Hindlimb muscle (tissue), 1 donor: ENCODE results near the gene CACNA1D. TPM values are rescaled to one million over a fixed set of nuclear protein-coding genes. Genes with fewer than 3 reads are reported as not detected.

Experiments used
- DNase-seq: peaks from one replicate; pipeline ENCODE4 v3.0.0-alpha.2; 2013
- polyA plus RNA-seq: library from polyadenylated mRNA; unstranded; fragments of 120-200 nt; gene quantifications from one replicate; pipeline ENCODE4 v1.2.1, GENCODE V29; 2013; ENCODE audit not compliant: insufficient read length

The CACNA1D gene
- polyA plus RNA-seq, 1 donor: 1.0 TPM

GRCh38 chr3:53495520-53496391 lies 1.3 kb downstream of the CACNA1D start:
- no peak for DNase-seq

GRCh38 chr3:53496392-53496670 lies 1.9 kb downstream of the CACNA1D start:
- no peak for DNase-seq

- DNase-seq: no peak
Observed at GRCh38 chr3:53496984-53497383, 2.6 kb downstream of the CACNA1D start.

GRCh38 chr3:53498806-53499641 lies 4.6 kb downstream of the CACNA1D start:
- no peak for DNase-seq

GRCh38 chr3:53500165-53500777 lies 5.9 kb downstream of the CACNA1D start:
- no peak for DNase-seq

GRCh38 chr3:53501178-53501577 lies 6.8 kb downstream of the CACNA1D start:
- no peak for DNase-seq

DNA sequence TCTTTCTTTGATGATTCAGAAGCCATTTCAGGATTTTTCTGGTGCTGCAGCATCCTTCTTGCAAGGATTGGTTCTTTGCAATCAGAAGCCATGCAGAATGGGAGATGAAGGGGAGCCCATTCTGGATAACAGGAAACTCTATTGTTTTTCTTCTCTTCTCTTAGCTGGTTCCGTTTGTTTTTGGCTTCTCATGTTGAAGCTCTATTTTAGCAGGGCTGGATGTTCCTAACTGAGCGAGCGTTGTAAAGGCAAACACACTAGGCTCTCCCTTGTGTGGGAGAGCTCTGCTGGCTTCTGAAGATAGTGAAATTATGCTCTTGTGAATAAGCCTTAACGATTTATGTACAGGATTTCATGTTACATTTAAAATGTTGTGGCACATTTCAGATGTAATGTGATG lies 8.3 kb downstream of the CACNA1D start:
- DNase-seq: no peak

DNA sequence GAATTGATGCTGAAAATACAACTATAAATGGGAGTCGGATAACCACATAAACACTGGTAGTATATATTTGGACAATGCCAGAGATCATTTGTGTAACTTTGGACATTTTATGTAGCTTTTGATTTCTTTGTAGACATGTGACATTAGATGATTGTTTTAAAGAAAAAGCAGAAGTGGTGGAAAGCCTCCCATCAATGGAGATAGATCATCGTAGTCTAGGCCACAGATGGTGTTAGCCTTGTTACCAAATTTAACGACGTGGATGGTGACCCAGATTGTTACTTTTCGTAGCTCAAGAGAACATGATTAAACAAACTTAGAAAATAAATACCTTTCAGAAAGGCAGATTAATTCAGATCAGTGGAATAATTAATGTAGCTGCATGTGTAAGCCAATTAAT lies 8.8 kb downstream of the CACNA1D start:
- no peak for DNase-seq

DNA sequence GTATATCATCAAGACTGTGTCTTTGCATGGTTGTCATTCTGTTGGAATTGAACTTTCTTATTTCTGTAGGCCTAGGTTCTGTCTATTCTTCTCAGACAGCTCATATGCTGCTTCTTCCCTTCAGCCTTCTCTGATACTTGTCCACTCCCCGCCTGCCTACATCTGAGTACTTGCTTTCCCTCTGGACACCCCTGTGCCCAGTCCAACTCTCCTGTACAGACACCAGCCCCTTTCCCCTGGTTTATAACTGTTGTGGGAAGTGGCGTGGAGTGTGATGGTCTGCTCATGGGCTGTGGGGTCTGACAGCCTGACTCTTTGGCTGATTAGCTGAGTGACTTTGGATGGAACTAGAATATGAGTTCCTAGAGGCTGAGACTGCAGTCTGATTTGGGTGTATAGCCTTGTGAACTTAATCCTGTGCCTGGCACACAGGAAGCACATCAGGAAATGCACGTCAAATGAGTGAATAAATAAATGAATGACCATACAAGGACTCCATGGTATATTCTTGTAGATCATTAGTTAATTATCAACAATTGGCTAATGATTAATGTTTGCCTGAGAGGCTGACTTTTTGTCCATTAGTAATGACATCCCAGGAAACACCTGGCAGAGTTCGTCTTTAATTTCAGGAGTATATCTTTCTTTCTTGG lies 11.8 kb downstream of the CACNA1D start:
- no peak for DNase-seq

- no peak for DNase-seq
Observed at GRCh38 chr3:53506763-53507145, 12.3 kb downstream of the CACNA1D start.

DNA sequence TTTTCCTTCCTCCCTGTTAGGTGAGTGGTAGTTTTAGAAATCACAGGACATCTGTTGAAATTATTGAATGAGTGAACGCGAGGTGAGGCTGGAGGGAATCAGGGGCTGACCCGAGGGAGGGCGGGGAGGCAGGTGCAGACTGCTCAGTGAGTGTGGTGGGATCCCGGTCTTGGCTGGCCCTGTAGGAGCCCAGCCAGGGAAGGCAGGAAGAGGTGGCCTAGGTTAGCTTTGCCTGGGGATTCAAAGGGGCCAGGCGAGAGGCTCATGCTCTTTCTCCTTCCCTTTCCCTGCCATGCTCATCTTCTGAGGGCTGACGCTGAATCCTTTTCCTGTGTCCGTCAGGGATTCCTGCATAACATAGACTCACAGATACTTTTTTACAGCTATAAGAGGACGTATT lies 15.1 kb downstream of the CACNA1D start:
- no peak for DNase-seq

DNA sequence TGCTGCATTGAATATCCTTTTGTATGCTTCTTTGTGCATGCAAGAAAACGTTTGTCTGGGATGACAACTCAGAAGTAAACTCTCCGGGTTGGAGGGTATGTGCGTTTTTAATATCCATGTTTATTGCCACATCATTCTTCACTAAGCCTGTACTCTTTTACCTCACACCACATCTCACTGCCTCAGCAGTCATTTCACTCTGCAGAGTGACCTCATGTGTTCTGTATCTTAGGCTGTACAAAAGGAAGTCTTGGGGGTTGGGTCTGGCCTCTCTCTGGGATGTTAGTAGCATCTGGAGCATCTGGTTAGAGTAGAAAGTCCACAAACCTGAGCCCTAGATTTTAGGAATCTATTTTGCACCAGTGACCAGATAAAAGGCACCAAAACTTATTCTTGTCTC lies 16.1 kb downstream of the CACNA1D start:
- DNase-seq: no peak

GRCh38 chr3:53511246-53511645 lies 16.8 kb downstream of the CACNA1D start:
- no peak for DNase-seq

DNA sequence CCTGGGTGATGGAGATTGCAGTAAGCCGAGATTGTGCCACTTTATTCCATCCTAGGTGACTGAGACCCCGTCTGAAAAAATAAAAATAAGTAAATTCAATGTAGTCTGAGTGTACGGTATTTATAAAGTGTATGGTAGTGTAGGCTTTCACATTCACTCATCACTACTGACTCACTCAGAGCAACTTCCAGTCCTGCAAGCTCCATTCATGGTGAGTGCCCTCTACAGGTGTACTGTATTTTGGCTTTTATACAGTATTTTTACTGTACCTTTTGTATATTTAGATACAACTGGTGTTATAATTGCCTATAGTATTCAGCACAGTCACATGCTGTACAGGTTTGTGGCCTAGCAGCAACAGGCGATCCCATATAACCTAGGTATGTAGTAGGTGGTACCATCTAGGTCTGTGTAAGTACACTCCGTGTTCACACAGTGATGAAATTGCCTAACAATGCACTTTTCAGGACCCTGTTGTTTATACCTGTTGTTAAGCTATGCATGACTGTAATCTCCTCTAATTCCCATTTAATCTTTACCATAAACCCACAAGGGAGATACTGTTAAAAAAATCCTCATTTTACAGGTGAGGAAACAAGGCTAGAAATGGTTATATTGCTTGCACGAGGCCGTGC lies 19.3 kb downstream of the CACNA1D start:
- no peak for DNase-seq

DNA sequence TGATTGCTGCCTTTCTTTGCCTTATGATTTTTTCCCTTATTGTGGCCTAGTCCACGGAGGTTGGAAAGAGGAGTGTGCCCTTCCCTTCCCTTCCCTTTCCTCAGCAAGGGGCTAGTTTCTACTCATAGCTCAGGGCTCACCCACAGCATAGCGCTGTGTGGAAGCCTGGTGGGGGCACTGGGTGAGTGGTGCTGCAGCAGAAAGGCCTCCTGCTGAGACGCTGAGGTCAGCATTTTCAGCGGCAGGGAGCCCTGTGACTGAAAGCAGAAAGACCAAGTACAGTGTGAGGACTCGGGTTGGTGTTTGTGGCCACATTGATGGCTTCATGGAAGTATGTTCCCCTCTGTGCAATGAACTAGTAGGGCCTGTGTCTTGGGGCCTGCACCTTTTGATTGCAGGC lies 21.9 kb downstream of the CACNA1D start:
- no peak for DNase-seq

- no peak for DNase-seq
Observed at GRCh38 chr3:53518495-53518981, 24.1 kb downstream of the CACNA1D start.

GRCh38 chr3:53519065-53519709 lies 24.8 kb downstream of the CACNA1D start:
- no peak for DNase-seq

GRCh38 chr3:53523346-53523745 lies 28.9 kb downstream of the CACNA1D start:
- no peak for DNase-seq

DNA sequence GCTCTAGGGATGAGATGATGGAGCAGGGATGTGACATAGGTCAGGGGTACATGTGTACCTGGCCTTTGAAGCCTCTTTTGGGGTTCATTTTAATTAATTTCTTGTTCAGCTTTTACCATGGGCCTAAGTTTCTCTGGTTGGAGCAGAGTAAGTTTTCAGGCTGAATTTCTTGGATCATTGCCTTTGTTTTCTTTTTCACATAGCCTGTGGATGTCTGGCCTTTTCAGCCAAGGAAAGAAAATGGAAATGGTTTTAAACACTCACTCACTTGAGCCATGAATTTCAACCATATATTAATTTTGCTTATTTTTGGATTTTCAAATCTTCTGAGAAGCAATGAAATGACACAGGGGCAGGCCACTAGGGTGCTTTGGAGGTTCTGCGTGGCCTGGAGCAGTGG lies 30.2 kb downstream of the CACNA1D start:
- no peak for DNase-seq

GRCh38 chr3:53525765-53526703 lies 31.6 kb downstream of the CACNA1D start:
- DNase-seq: peak; percentile 48

- DNase-seq: no peak
Observed at GRCh38 chr3:53526704-53527055, 32.3 kb downstream of the CACNA1D start.
